HG03460 (cell line): ENCODE measurements around the gene KLF2.
"Not testable (repeated sequence)": the region's sequence is repeated elsewhere in the genome, so short reads cannot be mapped to it uniquely, and the experiment has no call there.

Source experiments
- ATAC-seq: cut with Tn5 transposase; IDR thresholded peaks from one replicate; pipeline ENCODE4 v1.9.1; 2021; ENCODE audit not compliant: unreplicated experiment

Gene KLF2

DNA sequence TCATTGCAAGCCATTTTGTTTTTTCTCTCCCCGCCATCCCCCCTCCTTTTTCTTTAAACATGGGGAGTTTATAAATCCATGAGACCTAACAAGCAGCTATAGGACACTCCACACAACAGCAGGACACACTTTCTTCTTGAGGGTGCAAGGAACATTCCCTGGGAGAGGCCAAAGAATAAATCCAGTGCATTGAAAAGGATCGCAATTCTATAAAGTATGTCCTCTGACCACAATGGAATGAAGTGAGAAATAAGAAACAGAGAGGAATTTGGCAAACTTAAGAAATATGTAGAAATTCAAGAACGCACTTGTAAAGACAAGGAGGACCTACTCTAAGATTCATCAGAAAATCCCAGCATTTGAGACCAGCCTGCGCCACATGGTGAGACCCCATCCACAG is 11.9 kb downstream of the KLF2 start:
- no peak for ATAC-seq

DNA sequence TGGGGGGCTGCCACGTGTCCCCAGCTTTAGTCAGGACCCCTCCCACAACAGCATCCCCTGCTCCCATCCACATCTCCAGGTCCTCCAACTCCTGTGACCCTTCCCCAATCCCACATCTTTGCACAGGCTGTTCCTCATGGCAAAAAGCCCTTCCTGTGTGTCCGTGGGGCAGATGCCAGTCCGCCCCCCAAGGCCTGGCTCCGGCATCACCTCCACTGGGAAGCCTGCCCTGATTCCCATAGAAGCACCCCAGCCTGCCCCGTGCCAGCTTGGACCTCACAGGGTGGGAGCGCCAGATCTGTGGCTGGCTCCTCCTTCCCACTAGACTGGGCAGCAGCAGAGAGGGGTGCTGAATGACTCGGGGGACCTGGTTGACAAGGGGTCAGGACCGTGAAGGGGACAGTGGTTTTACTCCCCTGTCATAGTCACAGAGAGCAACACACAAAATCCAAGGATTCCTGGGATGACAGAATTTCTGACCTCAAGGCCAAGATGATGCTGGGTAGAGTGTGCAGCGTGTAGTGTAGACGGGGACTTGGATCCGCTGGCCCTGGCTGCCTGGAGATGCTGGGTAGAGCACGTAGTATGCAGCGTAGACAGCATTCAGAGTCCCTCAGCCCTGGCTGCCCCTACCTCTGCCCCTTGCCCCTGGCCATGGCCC is 13.3 kb downstream of the KLF2 start:
- no peak for ATAC-seq

DNA sequence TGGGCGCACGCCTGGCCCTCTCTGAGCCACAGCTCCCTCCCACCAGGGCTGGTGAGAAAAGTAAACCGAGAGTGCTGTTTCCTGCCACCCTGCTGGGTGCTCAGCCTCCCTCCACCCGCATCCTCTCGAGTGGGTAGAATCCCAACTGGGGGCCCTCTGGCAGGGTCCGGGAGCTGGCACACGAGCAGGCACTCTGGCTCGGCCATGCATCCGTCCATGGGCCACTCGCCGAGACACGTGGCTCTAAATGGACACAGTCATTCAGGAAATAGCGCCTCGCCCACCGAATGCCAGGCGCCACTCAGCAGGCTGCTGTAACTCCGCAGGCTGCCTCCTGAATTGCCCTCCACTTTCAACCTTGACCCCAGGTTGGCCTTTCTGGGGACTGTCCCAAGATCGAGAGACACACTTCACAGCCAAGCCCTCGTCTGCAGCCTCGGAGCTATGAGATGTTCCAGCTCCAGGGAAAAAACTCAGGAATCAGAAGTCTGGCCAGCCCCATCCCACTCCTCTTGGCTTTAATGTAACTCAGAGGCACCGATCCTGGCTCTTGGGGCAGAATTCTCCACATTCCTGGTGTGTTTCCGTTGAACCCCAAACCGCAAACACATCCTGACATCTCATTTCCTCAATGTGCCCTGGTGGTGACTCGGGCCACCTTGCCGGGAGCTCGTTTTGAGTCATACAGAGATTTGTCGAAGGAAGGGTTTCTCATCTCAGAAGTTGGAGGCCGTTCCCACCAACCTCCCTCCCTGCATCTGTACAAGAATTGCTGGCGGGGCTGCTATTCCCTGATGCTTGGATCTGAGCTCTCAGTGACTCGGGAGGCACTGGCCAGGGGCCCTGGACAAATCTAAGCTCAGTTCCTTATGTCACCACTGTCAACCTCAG is 14.1 kb downstream of the KLF2 start:
- no peak for ATAC-seq

DNA sequence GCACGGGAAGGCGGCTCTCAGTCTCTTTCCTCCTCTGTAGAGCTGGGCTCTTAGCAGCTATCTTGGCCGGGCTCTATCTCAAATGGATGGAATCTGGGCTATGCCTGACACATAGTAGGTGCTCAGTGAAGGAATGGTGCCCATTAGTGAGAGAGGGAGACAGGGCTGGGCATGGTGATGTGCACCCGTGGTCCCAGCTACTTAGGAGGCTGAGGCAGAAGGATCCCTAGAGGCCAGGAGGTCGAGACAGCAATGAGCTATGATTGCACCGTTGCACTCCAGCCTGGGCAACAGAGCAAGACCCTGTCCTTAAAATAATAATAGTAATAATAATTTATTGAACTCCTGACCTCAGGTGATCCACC is 14.7 kb downstream of the KLF2 start:
- no peak for ATAC-seq

DNA sequence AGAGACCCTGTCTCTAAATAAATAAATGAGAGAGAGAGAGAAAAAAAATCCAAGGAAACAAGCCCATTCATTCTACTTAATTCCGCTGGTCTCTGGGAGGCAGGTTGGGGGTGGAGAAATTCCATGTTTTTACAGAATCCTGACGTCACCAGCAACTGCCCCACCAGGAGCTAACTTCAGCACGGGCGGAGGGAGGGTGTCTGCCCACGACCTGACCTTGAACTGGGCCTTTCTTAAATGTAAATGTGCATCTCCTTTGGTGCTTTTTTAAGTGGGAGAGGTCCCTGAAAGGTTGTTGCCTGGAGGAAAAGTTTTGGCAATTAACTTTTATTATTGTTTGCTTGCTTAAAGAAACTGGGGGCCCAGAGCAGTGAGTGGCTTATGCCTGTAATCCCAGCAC is 15.5 kb downstream of the KLF2 start:
- no peak for ATAC-seq

DNA sequence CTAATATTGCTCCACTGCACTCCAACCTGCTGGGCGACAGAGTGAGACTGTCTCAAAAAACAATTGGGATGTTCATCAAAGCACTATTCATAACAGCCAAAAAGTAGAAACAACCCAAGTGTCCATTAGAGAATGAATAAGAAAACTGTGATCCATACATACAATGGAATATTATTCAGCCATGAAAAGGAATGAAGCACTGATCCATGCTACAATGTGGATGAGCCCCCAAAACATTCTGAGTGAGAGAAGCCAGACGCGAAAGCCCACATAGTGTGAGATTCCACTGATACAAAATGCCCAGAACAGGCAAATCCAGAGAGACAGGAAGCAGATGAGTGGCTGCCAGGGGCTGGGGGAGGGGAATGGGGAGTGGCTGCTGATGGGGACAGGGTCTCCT is 16.0 kb downstream of the KLF2 start:
- no peak for ATAC-seq

DNA sequence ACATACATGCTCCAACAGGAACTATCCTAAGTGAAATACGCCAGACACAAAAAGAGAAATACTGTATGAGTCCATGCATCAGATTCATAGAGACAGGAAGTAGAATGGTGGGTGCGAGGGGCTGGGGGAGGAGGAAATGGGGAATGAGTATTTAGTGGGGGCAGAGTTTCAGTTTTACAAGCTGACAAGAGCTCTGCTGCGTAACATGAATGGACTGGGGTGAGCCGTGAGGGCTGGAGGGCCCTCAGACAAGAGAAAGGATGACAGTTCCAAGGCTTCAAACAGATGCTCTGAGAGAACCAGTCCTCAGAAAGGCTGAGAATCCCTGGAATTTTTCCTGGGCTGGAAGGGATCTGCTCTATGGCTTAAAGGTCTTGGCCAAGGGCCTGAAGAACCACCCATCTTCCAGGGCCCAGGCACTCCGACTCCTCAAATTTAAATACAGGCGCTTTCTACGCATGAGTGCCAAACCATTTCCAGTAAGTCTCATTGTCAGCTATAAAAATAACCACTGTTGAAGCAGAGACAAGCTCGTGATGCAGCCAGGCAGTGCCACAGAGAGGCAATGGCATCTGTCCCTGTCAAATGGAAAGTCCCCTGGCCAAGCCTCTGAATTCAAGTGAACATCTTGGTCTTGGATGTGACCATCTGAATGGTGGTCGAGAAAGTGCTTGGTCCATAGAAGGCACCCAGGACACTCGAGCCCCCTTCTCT is 17.5 kb downstream of the KLF2 start:
- peak; percentile 61 for ATAC-seq

DNA sequence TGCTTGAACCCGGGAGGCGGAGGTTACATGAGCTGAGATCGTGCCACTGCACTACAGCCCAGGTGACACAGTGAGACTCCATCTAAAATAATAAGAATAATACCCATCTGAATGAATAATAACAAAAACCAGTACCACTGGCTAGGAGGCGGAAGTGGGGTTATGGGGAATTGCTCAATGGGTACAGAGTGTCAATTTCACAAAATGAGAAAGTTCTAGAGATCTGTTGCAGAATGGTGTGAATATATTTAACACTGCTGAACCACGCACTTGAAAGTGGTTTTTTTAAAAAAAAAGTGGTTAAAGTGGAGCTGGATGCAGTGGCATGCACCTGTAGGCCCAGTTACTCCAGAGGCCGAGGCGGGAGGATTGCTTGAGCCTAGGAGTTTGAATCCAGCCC is 18.5 kb downstream of the KLF2 start:
- no peak for ATAC-seq

DNA sequence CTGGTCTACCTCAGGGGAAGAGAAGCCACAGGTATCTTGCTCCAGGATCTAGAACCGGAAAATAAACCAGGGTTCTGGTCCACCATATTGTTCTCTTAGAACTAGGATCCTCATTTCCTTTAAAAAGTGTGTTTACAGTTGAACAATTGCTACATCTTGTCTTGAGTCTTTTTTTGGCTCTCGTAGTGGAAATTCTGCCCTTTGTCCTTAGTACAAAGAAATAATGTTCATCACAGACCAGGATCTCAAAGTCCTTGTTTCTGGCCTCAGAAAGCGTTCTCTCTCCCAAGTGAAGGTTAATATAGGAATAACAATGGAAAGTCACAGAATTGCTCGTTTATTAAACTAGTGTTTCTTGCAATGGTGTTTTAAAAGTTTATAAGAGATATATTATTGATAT is 20.8 kb downstream of the KLF2 start:
- no peak for ATAC-seq

DNA sequence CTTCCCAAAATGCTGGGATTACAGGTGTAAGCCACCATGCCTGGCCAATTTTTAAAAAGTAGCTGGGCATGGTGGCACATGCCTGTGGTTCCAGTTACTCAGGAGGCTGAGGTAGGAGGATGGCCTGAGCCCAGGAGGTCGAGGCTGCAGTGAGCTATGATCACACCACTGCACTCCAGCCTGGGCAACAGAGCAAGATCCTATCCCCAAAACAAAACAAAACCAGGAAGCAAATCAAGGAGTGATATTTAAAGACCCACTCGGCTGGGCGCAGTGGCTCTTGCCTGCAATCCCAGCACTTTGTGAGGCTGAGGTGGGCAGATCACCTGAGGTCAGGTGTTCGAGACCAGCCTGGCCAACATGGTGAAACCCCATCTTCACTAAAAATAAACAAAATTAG is 22.5 kb downstream of the KLF2 start:
- ATAC-seq = not testable (repeated sequence)

DNA sequence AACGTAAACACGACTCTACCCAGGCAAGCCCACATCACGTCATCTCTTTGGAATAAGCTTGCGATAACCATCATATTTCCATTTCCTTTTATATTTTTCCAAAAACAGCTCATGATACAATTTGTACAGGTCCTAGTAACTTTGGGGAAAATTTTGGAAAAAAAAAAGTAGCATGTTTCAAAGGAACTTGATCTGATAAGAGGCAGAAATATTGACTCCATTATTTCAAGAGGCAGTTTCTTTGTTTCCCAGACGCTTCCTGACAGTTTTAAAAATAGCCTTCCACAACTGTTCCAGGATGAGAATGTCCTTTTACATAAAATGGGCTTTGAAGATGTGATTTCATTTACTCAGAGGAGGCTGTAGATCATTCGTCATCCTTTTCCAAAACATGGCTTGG is 23.1 kb downstream of the KLF2 start:
- no peak for ATAC-seq

DNA sequence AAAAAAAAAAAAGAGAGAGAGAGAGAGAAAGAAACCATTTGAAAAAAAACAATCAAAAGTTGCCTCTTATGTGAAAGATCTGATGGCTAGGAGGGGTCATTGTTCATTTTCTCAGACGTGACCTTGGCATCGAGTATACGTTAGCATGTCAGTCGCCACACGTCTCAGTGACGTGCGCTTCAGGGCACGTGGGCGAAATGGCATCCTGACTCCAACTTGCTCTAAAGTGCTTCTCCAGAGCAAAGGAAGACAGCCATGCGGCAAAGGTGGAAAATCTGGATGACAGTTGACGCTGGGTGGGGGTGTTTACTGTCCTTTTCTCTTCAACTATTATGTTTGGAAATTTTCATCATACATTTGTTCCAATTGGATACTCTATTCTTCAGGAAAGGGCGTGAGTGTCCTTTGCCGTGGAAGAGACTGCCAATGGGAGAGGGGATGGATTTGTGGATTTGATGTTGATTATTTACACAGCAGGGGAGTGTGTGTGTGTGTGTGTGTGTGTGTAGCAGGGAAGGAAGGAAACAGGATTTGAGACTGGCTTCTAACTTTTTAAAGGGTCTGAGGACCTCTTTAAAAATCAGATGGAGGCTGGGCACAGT is 25.0 kb downstream of the KLF2 start:
- ATAC-seq = no peak

DNA sequence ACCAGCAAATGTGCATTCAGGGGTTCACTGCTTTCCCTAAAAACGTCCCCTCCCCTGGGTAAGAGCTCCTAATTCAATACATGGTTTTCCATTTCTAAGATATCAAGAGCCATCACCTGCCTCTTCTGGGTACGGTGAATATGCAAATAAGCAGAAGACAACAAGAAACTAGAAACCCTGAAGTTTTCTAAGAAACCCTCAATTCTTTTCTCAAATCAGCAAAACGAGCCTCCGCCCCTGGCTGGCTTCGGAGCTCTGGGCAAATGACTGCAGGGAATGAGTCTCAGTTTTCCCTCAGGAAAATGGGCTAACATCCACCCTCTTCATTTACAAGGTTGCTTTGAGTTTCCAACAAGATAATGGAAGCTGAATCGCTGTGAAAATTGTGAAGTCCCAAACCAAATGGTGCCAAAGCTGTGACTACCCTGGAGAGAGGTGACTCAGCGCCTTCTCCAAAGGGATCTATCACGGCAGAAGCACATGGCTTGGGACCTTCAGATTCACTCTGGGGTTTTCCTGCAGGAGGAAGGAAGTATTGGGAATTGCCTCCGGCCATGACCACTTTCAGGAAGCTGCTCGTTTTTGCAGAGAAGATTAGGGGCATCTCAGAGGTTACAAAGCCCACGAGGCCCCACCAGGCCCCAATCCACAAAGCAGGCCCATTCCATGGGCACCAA is 26.6 kb downstream of the KLF2 start:
- no peak for ATAC-seq

DNA sequence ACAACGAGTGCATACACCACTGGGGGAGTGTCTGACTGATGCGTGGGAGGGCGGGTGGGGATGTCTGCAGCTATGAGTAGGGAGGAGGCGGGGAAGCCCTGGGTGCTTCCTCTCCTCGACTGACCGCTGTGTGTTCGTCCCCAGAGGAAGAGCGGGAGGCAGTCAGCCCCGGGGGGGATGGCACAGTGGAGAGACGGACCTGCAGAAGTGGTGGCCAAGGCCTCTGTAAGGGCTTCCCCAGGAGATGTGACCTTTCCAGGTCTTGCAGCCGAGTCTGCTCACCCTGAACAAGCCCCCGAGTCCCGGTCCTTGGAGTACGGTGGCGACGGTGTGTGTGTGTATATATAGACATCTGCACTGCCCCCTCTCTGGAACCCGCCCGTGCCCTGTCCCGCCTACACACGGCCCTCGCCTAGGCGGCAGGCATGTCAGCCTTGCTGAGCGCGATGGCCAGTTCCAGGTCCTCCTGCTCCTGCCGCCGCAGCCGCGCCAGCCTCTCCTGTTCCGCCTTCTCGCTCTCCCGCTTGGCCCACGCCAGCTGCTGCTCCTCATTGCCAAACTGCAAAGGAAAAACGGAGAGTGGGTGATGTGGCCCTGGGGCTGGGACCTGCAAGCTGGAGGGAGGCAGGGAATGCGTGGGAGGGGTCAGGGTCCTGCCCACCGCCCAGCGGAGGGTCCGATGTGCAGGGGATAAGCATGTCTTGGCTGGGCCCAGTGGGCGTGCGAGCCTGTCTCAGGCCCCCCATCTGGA is 30.8 kb downstream of the KLF2 start:
- ATAC-seq = no peak

DNA sequence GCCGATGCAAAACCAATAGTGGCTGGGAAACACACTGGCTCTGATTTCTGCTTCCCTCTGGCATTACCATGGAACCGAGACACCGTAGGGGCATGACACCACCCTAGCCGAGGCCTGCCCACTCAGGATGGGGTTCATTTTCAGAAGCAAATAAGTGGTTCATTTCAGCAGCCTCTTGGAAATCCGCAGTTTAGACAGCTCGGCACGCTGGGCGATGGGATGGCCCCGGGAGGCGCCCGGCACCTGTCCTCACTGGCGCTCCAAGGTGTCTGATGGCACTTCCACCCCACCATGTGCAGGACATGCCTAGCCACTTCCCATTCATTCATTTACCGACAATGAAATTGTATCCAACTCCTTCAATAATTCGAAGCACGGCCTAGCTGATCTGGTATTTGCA is 33.8 kb downstream of the KLF2 start:
- no peak for ATAC-seq

DNA sequence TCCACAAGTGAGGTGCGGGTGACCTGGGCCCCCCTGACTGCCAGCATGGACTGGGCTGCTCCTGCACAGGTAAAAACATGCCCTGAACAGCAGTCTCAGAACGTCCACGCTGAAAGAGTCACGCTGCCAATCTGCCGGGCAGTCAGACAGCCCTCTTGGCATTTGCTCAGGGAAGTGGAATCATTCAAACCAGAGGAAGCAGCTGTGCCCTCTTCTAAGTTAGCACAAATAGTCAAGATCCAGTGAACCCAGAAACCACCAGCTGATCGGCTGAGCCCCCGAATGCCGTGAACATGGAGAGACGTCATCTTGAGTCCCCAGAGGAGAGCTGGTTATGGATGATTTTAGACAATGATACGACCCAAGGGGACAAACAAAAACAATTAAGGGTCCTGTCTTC is 34.4 kb downstream of the KLF2 start:
- no peak for ATAC-seq

DNA sequence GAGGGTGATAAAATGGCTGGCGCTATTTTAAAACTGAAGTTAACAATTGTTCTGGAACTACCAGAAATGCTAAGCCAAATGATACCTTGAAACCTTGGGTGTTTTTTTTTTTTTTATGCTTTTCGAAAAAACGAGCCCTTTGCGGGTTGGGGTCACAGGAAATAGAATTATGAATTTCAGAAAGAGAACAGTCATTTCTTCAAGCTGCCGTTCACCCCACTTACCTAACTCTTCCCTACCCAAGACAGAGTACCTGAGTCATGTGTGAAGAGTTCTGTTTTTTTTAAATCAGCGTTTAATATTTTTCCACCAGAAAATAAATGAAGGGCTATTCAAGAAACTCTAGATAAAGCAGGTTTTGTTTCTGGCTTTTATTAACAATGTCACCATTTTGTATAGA is 35.3 kb downstream of the KLF2 start:
- no peak for ATAC-seq

DNA sequence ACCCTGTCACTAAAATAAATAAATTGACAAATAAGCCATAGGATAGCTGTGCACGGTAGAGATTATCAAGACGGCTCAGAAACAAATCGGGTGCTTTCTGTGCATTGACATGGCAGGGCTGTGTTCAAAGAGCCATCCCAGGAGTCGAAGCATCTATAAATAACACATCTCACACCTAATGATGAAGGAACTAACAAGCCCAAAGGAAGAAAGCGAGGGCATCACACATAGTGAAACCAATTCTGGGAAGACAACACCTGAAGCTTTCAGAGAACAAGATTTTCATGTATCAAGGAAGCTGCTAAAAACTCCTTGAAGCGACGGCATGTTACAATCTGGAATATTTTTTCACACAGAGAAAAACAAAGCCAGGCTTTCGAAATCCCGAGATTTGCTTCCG is 36.1 kb downstream of the KLF2 start:
- ATAC-seq = no peak

DNA sequence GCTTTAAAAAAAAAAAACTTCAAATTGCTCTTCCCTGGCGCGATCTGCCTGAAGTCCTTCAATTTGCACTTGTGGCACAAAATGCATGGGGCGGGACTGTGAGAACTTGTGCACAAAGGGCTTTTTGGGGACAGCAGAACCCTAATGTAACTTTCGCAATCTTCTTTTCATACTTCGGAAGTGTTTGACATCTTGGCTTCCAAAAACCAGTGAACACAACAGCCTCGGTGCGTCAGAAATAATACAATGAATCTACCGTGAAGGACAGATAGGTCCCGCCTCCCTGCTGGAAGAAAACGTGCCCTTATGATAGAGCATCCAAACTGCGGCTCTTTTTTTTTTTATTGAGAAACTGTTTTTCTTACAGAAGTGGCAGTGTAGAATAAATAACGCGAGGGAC is 36.6 kb downstream of the KLF2 start:
- no peak for ATAC-seq

DNA sequence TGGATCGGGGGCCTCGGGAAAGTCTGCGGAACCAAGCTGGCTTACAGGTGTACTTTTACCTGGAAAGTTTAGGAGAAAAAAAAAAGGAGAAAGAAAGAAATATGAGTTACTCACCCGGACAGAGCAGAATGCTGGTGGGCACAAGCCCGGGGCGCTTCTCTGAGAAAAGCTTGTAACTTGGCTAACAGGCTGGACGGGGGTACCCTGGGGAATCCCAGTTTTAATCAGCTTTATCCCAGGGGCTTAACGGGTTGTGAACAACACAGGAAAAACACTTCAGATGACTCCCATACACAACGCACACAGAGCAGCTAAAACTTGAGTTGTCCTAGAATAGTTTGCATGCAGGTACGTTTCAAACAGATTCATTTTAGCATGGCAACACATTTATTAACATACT is 37.3 kb downstream of the KLF2 start:
- no peak for ATAC-seq
